CD14-positive monocyte (primary cell): ENCODE measurements around the gene KIF13A. TPM values are rescaled to one million over a fixed set of nuclear protein-coding genes. Genes with fewer than 3 reads are reported as not detected.

ENCODE experiments used
- DNase-seq, 3 donors: peaks; one replicate each; pipeline ENCODE4 v3.0.0-alpha.2; 2011 to 2022
- H2AFZ ChIP-seq: 2 replicates; pipeline ENCODE4 v1.6.0; 2012; ENCODE audit warnings: mild to moderate bottlenecking, low read depth, low read length, inconsistent platforms; ENCODE audit not compliant: insufficient read depth, poor library complexity, severe bottlenecking
- H3K27ac ChIP-seq, 2 donors: 1 replicate in 1 of 2; 2 replicates in 1 of 2; pipeline ENCODE4 v1.5.1; 2012 to 2013; ENCODE audit warnings: low read length in 2 of 2, control low read depth in 1 of 2, inconsistent platforms in 1 of 2, low read depth in 1 of 2, mild to moderate bottlenecking in 1 of 2
- H3K27me3 ChIP-seq, 2 donors: one replicate each; pipeline versions ENCODE4 v1.6.0 to v1.6.1; 2011 to 2013; ENCODE audit warnings: low read length in 2 of 2; ENCODE audit not compliant: control insufficient read depth in 2 of 2, insufficient read depth in 2 of 2
- H3K36me3 ChIP-seq, 2 donors: replicated peaks in 1 of 2; 1 replicate in 1 of 2; 2 replicates in 1 of 2; pipeline versions ENCODE4 v1.5.1 to v1.6.1; 2012 to 2013; ENCODE audit warnings: low read length in 2 of 2, control low read depth in 1 of 2, inconsistent platforms in 1 of 2, mild to moderate bottlenecking in 1 of 2; ENCODE audit not compliant: insufficient read depth in 2 of 2, control insufficient read depth in 1 of 2
- H3K4me1 ChIP-seq, 2 donors: 1 replicate in 1 of 2; 2 replicates in 1 of 2; pipeline versions ENCODE4 v1.5.1 to v1.6.1; 2012 to 2013; ENCODE audit warnings: low read length in 2 of 2, control low read depth in 1 of 2, inconsistent platforms in 1 of 2, mild to moderate bottlenecking in 1 of 2, moderate library complexity in 1 of 2; ENCODE audit not compliant: insufficient read depth in 2 of 2, control insufficient read depth in 1 of 2
- H3K4me2 ChIP-seq: replicated peaks from 2 replicates; pipeline ENCODE3; 2012; ENCODE audit warnings: low read length, moderate library complexity, mild to moderate bottlenecking; ENCODE audit not compliant: poor library complexity, severe bottlenecking; ENCODE audit errors: extremely low read depth
- H3K4me3 ChIP-seq, 3 experiments: fragments of 200-600 bp in 1 of 3; sonication (generic) in 1 of 3; replicated peaks in 1 of 3; 1 replicate in 2 of 3; 2 replicates in 1 of 3; pipeline ENCODE4 v1.5.1; 2011 to 2013; ENCODE audit warnings: low read length in 3 of 3, mild to moderate bottlenecking in 3 of 3, control low read depth in 2 of 3, low read depth in 2 of 3, inconsistent platforms in 1 of 3, moderate library complexity in 1 of 3
- H3K79me2 ChIP-seq: 2 replicates; pipeline ENCODE4 v1.6.0; 2012; ENCODE audit warnings: mild to moderate bottlenecking, control low read depth, inconsistent platforms, low read length, moderate library complexity; ENCODE audit not compliant: insufficient read depth
- H3K9ac ChIP-seq: 2 replicates; pipeline ENCODE4 v1.6.0; 2017; ENCODE audit warnings: low read length, mild to moderate bottlenecking; ENCODE audit not compliant: insufficient read depth, poor library complexity, severe bottlenecking
- H3K9me3 ChIP-seq, 2 donors: replicated peaks in 1 of 2; 1 replicate in 1 of 2; 2 replicates in 1 of 2; pipeline versions ENCODE4 v1.5.1 to v1.6.1; 2012 to 2013; ENCODE audit warnings: low read length in 2 of 2, control low read depth in 1 of 2; ENCODE audit not compliant: control insufficient read depth in 1 of 2, insufficient read depth in 1 of 2
- H4K20me1 ChIP-seq: 2 replicates; pipeline ENCODE4 v1.6.0; 2012; ENCODE audit warnings: mild to moderate bottlenecking, low read length, control low read depth, moderate library complexity; ENCODE audit not compliant: insufficient read depth
- H3K27ac Mint-ChIP-seq, 7 donors: one replicate each; pipeline ENCODE4 v1.8.0; 2020; ENCODE audit warnings: mild to moderate bottlenecking in 7 of 7, mixed read lengths in 7 of 7, moderate library complexity in 6 of 7, inconsistent platforms in 2 of 7
- H3K27me3 Mint-ChIP-seq, 3 donors: one replicate each; pipeline ENCODE4 v1.8.0; 2021 to 2022; ENCODE audit warnings: low read depth in 3 of 3, mild to moderate bottlenecking in 3 of 3, mixed read lengths in 3 of 3, moderate library complexity in 3 of 3, inconsistent platforms in 1 of 3
- H3K36me3 Mint-ChIP-seq, 2 donors: one replicate each; pipeline ENCODE4 v1.8.0; 2020; ENCODE audit warnings: mixed read lengths in 2 of 2, inconsistent platforms in 1 of 2, mild to moderate bottlenecking in 1 of 2
- H3K4me1 Mint-ChIP-seq: one replicate; pipeline ENCODE4 v1.8.0; 2020; ENCODE audit warnings: mild to moderate bottlenecking, mixed read lengths
- H3K4me3 Mint-ChIP-seq, 2 donors: one replicate each; pipeline ENCODE4 v1.8.0; 2020; ENCODE audit warnings: mild to moderate bottlenecking in 2 of 2, mixed read lengths in 2 of 2, moderate library complexity in 1 of 2
- H3K9me3 Mint-ChIP-seq, 7 donors: one replicate each; pipeline ENCODE4 v1.8.0; 2020 to 2022; ENCODE audit warnings: mixed read lengths in 7 of 7, mild to moderate bottlenecking in 6 of 7, moderate library complexity in 6 of 7, inconsistent platforms in 2 of 7
- CTCF ChIP-seq: fragments of 200-600 bp; IDR thresholded peaks from one replicate; pipeline ENCODE4 v1.8.0; 2022; ENCODE audit warnings: antibody characterized with exemption, mild to moderate bottlenecking
- WGBS: methylation state at CpG from one replicate; pipeline ENCODE4 v1.1.5; 2013; ENCODE audit warnings: missing lambda C conversion rate; ENCODE audit not compliant: insufficient coverage; 5-methylcytosine and 5-hydroxymethylcytosine counted together
- intact Hi-C, 2 donors: fragments of 100-400 bp; cut with micrococcal nuclease; formaldehyde crosslinking; loops; one replicate each; pipeline versions ENCODE4 v1.15.0 to v1.15.1; 2023
- polyA plus RNA-seq, 3 donors: library from polyadenylated mRNA; depleted of rRNA in 1 of 3; unstranded in 2 of 3; stranded (reverse) in 1 of 3; fragments of 300-500 nt in 2 of 3; fragments of >200 nt in 1 of 3; fragmentation: Illumina TruSeq in 2 of 3; gene quantifications; 1 replicate in 2 of 3; 2 replicates in 1 of 3; pipeline ENCODE4 v1.2.3, GENCODE V29; 2012 to 2021

The KIF13A gene
- polyA plus RNA-seq, 3 donors: 2.9 to 28.4 (median 6.0) TPM

GRCh38 chr6:17851001-17851719 lies 136.3 kb downstream of the KIF13A start:
- Histone ChIP-seq H2AFZ (no peak overlapping the region), H3K9ac (no peak overlapping the region), H3K36me3 (peaks cover 51 to 90% of the 10 kb centered on the region in 2 donors), H3K9me3 (no peaks in the 10 kb centered on the region), H3K4me3 (no peak overlapping the region), H3K4me1 (no peaks in the 10 kb centered on the region), H3K27ac (no peak overlapping the region), H3K4me2 (no peak overlapping the region), H3K79me2 (no peaks in the 10 kb centered on the region), H3K27me3 (no peaks in the 10 kb centered on the region), H4K20me1 (peaks cover 6% of the 10 kb centered on the region)
- 55% methylated on average over 1 of the region's 3 CpGs for WGBS
- TF ChIP-seq CTCF: no peak
- H3K27me3 Mint-ChIP-seq: no peaks in the 10 kb centered on the region
- no peaks in the 10 kb centered on the region for H3K4me1 Mint-ChIP-seq
- H3K9me3 Mint-ChIP-seq: no peaks in the 10 kb centered on the region
- no peak for DNase-seq
- H3K27ac Mint-ChIP-seq: peak overlapping the region in 1 of 7 donors; percentile 9
- peaks cover 77 to 82% of the 10 kb centered on the region in 2 donors for H3K36me3 Mint-ChIP-seq
- H3K4me3 Mint-ChIP-seq: no peak overlapping the region
- intact Hi-C loops: no loop called here

GRCh38 chr6:17850281-17850680 lies 137.2 kb downstream of the KIF13A start:
- Histone ChIP-seq H3K4me1 (no peaks in the 10 kb centered on the region), H3K4me3 (no peak overlapping the region), H3K4me2 (no peak overlapping the region), H2AFZ (no peak overlapping the region), H3K27me3 (no peaks in the 10 kb centered on the region), H3K9ac (no peak overlapping the region), H3K79me2 (no peaks in the 10 kb centered on the region), H3K9me3 (no peaks in the 10 kb centered on the region), H3K36me3 (peaks cover 47 to 91% of the 10 kb centered on the region in 2 donors), H3K27ac (no peak overlapping the region), H4K20me1 (no peaks in the 10 kb centered on the region)
- no peaks in the 10 kb centered on the region for H3K9me3 Mint-ChIP-seq
- no peak overlapping the region for H3K4me3 Mint-ChIP-seq
- H3K27me3 Mint-ChIP-seq: no peaks in the 10 kb centered on the region
- intact Hi-C loops: no loop called here
- peaks cover 72 to 76% of the 10 kb centered on the region in 2 donors for H3K36me3 Mint-ChIP-seq
- no peak for DNase-seq
- no peaks in the 10 kb centered on the region for H3K4me1 Mint-ChIP-seq
- H3K27ac Mint-ChIP-seq: peak overlapping the region in 1 of 7 donors; percentile 22
- no peak for TF ChIP-seq CTCF
- no CpG with 5 or more reads among the region's 5 CpGs for WGBS
